Activated T-helper 2 cell treated with anti-CD3 and anti-CD28 coated beads, Interferon-gamma antibody, Interleukin-2, Interleukin-4, amounts not matched to agents 10 μg/mL and 5 μg/mL and 100 μg/mL, durations not matched to agents 14 hours and 24 hours and 36 hours (primary cell): ENCODE measurements around the gene SLC9A8. TPM values are rescaled to one million over a fixed set of nuclear protein-coding genes. Genes with fewer than 3 reads are reported as not detected.
"Not testable (repeated sequence)": the region's sequence is repeated elsewhere in the genome, so short reads cannot be mapped to it uniquely, and the experiment has no call there.

Experiments
- DNase-seq: peaks from one replicate; pipeline ENCODE4 v3.0.0; 2021; ENCODE audit warnings: low spot score
- H3K27ac Mint-ChIP-seq: one replicate; pipeline ENCODE4 v1.8.0; 2021; ENCODE audit warnings: mixed read lengths
- H3K27me3 Mint-ChIP-seq: one replicate; pipeline ENCODE4 v1.8.0; 2021; ENCODE audit warnings: low read depth, mixed read lengths
- H3K36me3 Mint-ChIP-seq: one replicate; pipeline ENCODE4 v1.8.0; 2021; ENCODE audit warnings: low read depth, mixed read lengths
- H3K4me1 Mint-ChIP-seq: one replicate; pipeline ENCODE4 v1.8.0; 2021; ENCODE audit warnings: low read depth, mixed read lengths
- H3K4me3 Mint-ChIP-seq: one replicate; pipeline ENCODE4 v1.8.0; 2021; ENCODE audit warnings: low read depth, mild to moderate bottlenecking, moderate library complexity, mixed read lengths
- H3K9me3 Mint-ChIP-seq: one replicate; pipeline ENCODE4 v1.8.0; 2021; ENCODE audit warnings: mixed read lengths
- intact Hi-C: fragments of 100-400 bp; cut with micrococcal nuclease; formaldehyde crosslinking; loops from one replicate; pipeline ENCODE4 v1.15.1; 2023
- total RNA-seq: library from RNA; stranded (reverse); gene quantifications from 2 replicates; pipeline ENCODE4 v1.2.3, GENCODE V29; 2022

SLC9A8 gene
- total RNA-seq, 1 donor from 2014 or later = 18.7 TPM

- intact Hi-C loops = no loop called here
- Mint-ChIP-seq H3K4me3 (no peak overlapping the region), H3K27ac (no peak overlapping the region), H3K4me1 (peaks cover 29% of the 10 kb centered on the region), H3K27me3 (no peaks in the 10 kb centered on the region), H3K36me3 (no peaks in the 10 kb centered on the region), H3K9me3 (no peaks in the 10 kb centered on the region)
- DNase-seq = no peak
Observed at GRCh38 chr20:49792006-49792405, 20.6 kb upstream of the SLC9A8 start.

- Mint-ChIP-seq H3K27ac (no peak overlapping the region), H3K27me3 (no peaks in the 10 kb centered on the region), H3K4me3 (no peak overlapping the region), H3K4me1 (peaks cover 28% of the 10 kb centered on the region), H3K9me3 (no peaks in the 10 kb centered on the region), H3K36me3 (no peaks in the 10 kb centered on the region)
- intact Hi-C loops = no loop called here
- no peak for DNase-seq
Observed at GRCh38 chr20:49792611-49793010, 20.0 kb upstream of the SLC9A8 start.

DNA sequence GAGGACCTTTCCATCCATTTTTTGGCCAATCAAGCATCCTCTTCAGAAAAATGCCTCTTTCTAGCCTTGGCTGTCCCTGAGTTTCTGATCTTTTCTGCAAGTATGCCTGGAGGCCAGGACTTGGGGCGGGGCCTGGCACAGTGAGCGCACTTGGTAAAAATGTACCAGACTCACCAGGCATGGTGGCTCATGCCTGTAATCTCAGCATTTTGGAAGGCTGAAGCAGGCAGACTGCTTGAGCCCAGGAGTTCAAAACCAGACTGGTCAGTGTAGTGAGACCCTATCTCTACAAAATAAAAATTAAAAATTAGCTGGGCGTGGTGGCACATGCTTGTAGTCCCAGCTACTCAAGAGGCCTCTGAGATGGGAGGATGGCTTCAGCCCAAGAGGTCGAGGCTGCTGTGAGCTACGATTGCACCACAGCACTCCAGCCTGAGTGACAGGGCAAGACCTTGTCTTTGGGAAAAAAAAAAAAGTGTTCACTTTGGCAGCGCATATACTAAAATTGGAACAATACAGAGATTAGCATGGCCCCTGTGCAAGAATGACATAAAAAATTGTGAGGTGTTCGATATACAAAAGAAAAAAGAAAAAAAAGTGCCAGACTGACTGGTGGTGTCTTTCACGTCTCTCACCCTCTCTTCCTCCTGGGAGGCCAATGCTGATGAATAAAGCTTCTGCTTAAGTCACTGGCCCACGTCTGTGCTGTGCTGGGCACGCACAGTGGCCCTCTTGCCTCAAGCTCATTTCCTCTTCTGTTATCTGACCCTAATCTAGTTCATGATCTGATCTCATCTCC is 18.1 kb upstream of the SLC9A8 start:
- peaks cover 32% of the 10 kb centered on the region for H3K4me1 Mint-ChIP-seq
- H3K27me3 Mint-ChIP-seq = no peaks in the 10 kb centered on the region
- DNase-seq = peak; percentile 29
- intact Hi-C loops = loop anchor here (1.0 to 2.0 kb wide), 2 partner anchors 11 to 18 kb away; no protein-coding TSS in a partner anchor
- H3K27ac Mint-ChIP-seq = peak overlapping the region; percentile 52
- no peaks in the 10 kb centered on the region for H3K9me3 Mint-ChIP-seq
- H3K4me3 Mint-ChIP-seq = peak overlapping the region; percentile 33
- no peaks in the 10 kb centered on the region for H3K36me3 Mint-ChIP-seq

DNA sequence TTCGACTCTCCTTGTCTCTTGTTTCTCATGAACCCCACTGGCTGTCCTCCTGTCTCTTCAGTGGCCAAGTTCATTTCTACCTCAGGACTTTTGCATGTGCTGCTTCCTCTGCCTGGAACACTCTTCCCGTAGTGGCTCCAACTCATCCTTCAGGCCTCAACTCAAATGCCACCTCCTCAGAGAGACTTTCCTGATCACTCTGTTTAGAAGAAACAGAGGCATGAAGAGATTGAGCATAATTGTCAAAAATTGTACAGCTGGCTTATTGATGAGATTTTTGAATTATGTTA is 17.5 kb upstream of the SLC9A8 start:
- intact Hi-C loops = loop anchor here (1.0 to 2.0 kb wide), 2 partner anchors 10 to 18 kb away; no protein-coding TSS in a partner anchor
- peak overlapping the region; percentile 52 for H3K27ac Mint-ChIP-seq
- DNase-seq = no peak
- H3K4me3 Mint-ChIP-seq = peak overlapping the region; percentile 33
- H3K9me3 Mint-ChIP-seq = no peaks in the 10 kb centered on the region
- H3K36me3 Mint-ChIP-seq = no peaks in the 10 kb centered on the region
- H3K4me1 Mint-ChIP-seq = peaks cover 33% of the 10 kb centered on the region
- no peaks in the 10 kb centered on the region for H3K27me3 Mint-ChIP-seq

DNA sequence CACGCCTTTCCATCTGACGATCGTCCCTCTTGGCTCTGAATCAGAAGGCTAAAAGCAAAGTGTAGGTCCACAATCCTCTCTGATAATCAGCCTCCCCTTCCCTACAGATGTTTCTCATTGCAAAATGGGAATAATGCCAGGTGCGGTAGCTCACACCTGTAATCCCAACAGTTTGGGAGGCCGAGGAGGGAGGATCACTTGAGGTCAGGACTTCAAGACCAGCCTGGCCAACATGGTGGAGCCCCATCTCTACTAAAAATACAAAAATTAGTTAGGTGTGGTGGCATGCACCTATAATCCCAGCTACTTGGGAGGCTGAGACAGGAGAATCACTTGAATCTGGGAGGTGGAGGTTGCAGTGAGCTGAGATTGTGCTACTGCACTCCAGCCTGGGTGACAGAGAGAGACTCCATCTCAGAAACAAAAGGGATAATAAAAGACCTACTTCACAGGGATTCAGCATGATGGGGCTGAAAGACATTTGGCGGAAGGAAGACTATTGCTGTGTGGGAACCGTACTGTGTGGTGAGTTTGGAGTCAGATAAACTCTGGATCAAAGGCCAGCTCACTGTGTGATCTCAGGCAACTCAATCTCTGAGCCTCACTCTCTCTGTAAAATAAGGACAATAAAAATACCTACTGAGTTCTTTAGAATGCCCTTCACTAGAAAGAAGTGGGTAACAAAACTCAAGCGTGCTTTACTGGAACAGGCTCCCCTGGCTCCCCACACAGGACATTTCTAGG is 15.9 kb upstream of the SLC9A8 start:
- intact Hi-C loops = no loop called here
- no peak for DNase-seq
- peaks cover 41% of the 10 kb centered on the region for H3K4me1 Mint-ChIP-seq
- H3K4me3 Mint-ChIP-seq = no peak overlapping the region
- H3K27me3 Mint-ChIP-seq = no peaks in the 10 kb centered on the region
- no peaks in the 10 kb centered on the region for H3K36me3 Mint-ChIP-seq
- H3K27ac Mint-ChIP-seq = no peak overlapping the region
- no peaks in the 10 kb centered on the region for H3K9me3 Mint-ChIP-seq

DNA sequence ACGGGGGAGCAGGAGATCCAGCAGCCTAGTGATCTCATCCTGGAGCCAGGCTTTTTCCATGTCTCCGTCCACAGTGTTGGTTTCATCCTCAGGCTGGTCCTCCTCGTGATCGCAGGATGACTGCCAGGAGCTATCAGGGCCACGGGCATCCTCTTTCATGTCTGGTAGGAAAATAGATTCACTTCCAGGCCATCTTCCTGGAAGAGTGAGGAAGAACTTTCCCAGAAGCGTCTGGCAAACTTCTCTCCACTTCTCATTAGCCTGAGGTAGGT is 15.3 kb upstream of the SLC9A8 start:
- no peaks in the 10 kb centered on the region for H3K27me3 Mint-ChIP-seq
- DNase-seq = no peak
- H3K4me1 Mint-ChIP-seq = peaks cover 46% of the 10 kb centered on the region
- H3K36me3 Mint-ChIP-seq = no peaks in the 10 kb centered on the region
- no peaks in the 10 kb centered on the region for H3K9me3 Mint-ChIP-seq
- intact Hi-C loops = no loop called here
- H3K4me3 Mint-ChIP-seq = no peak overlapping the region
- no peak overlapping the region for H3K27ac Mint-ChIP-seq

- intact Hi-C loops = no loop called here
- Mint-ChIP-seq H3K36me3 (no peaks in the 10 kb centered on the region), H3K27ac (no peak overlapping the region), H3K4me3 (no peak overlapping the region), H3K9me3 (no peaks in the 10 kb centered on the region), H3K4me1 (peaks cover 53% of the 10 kb centered on the region), H3K27me3 (no peaks in the 10 kb centered on the region)
- no peak for DNase-seq
Observed at GRCh38 chr20:49798718-49799117, 13.9 kb upstream of the SLC9A8 start.

- intact Hi-C loops = no loop called here
- H3K4me3 Mint-ChIP-seq = no peak overlapping the region
- peaks cover 52% of the 10 kb centered on the region for H3K4me1 Mint-ChIP-seq
- no peaks in the 10 kb centered on the region for H3K27me3 Mint-ChIP-seq
- no peaks in the 10 kb centered on the region for H3K36me3 Mint-ChIP-seq
- H3K9me3 Mint-ChIP-seq = no peaks in the 10 kb centered on the region
- no peak for DNase-seq
- no peak overlapping the region for H3K27ac Mint-ChIP-seq
Observed at GRCh38 chr20:49799698-49800097, 12.9 kb upstream of the SLC9A8 start.

GRCh38 chr20:49803418-49803817 is 9.2 kb upstream of the SLC9A8 start:
- Mint-ChIP-seq H3K4me1 (peaks cover 65% of the 10 kb centered on the region), H3K36me3 (no peaks in the 10 kb centered on the region), H3K27me3 (no peaks in the 10 kb centered on the region), H3K27ac (no peak overlapping the region), H3K9me3 (no peaks in the 10 kb centered on the region), H3K4me3 (no peak overlapping the region)
- intact Hi-C loops = no loop called here
- no peak for DNase-seq

DNA sequence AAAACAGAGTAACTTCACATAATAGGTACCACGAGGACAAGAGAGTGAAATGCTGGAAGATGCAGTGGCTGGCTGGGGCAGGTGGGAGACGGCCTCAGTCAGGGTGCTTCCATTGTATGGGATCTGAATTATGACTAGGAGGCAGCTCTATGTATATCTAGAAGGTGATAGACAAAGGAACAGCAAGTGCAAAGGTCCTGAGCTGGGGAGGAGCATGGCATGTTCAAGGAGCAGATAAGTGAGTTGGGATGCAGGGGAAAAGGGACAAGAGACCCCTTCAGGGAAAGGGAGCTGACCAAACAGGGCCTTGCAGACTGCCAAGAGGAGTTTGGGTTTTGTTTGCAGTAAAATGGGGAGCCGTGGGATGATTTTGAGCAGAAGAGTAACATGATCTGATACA is 8.3 kb upstream of the SLC9A8 start:
- peaks cover 65% of the 10 kb centered on the region for H3K4me1 Mint-ChIP-seq
- H3K36me3 Mint-ChIP-seq = no peaks in the 10 kb centered on the region
- intact Hi-C loops = loop anchor here (2.0 kb wide), 2 partner anchors 36 to 210 kb away; no protein-coding TSS in a partner anchor
- no peak overlapping the region for H3K4me3 Mint-ChIP-seq
- no peak for DNase-seq
- H3K9me3 Mint-ChIP-seq = no peaks in the 10 kb centered on the region
- peak overlapping the region; percentile 82 for H3K27ac Mint-ChIP-seq
- H3K27me3 Mint-ChIP-seq = no peaks in the 10 kb centered on the region

- not testable (repeated sequence) for H3K4me3 Mint-ChIP-seq, H3K9me3 Mint-ChIP-seq, H3K27me3 Mint-ChIP-seq, H3K36me3 Mint-ChIP-seq
- DNase-seq = peak; percentile 54
- peaks cover 59% of the 10 kb centered on the region for H3K4me1 Mint-ChIP-seq
- intact Hi-C loops = loop anchor here (1.0 to 5.0 kb wide), 5 partner anchors 10 to 268 kb away; no protein-coding TSS in a partner anchor
- H3K27ac Mint-ChIP-seq = peak overlapping the region; percentile 82
Observed at GRCh38 chr20:49805224-49805876, 7.3 kb upstream of the SLC9A8 start.

GRCh38 chr20:49808753-49809152 is 3.9 kb upstream of the SLC9A8 start:
- peaks cover 9% of the 10 kb centered on the region for H3K36me3 Mint-ChIP-seq
- peaks cover 54% of the 10 kb centered on the region for H3K4me1 Mint-ChIP-seq
- H3K27ac Mint-ChIP-seq = no peak overlapping the region

More at GRCh38 chr20:49808753-49809152, 3.9 kb upstream of the SLC9A8 start:
- no peak overlapping the region for H3K4me3 Mint-ChIP-seq
- no peaks in the 10 kb centered on the region for H3K27me3 Mint-ChIP-seq
- intact Hi-C loops = loop anchor here (5.0 kb wide), 1 partner anchor 271 kb away; no protein-coding TSS in a partner anchor
- DNase-seq = no peak
- H3K9me3 Mint-ChIP-seq = no peaks in the 10 kb centered on the region
